Head of caudate nucleus (tissue), 42 donors: ENCODE measurements around the gene IL27RA.

Experiments
- DNase-seq, 42 donors: peaks; one replicate each; pipeline versions ENCODE4 v3.0.0 to v3.0.0-alpha.2; 2020 to 2021; ENCODE audit warnings: mixed read lengths in 7 of 42
- intact Hi-C: fragments of 100-400 bp; cut with DNase I; formaldehyde crosslinking; loops from one replicate; pipeline ENCODE4 v1.15.0; 2022

Gene IL27RA

GRCh38 chr19:14093117-14093823, 61.7 kb downstream of the IL27RA start:
- intact Hi-C loops, result no loop called here
- DNase-seq, result no peak

- intact Hi-C loops, result no loop called here
- no peak for DNase-seq
Measured at GRCh38 chr19:14094854-14095253, 63.3 kb downstream of the IL27RA start.

- intact Hi-C loops, result no loop called here
- DNase-seq, result no peak
Measured at GRCh38 chr19:14096272-14096992, 64.9 kb downstream of the IL27RA start.

- intact Hi-C loops, result no loop called here
- DNase-seq, result no peak
Measured at GRCh38 chr19:14097532-14098151, 66.1 kb downstream of the IL27RA start.

GRCh38 chr19:14101003-14101545, 69.5 kb downstream of the IL27RA start:
- no peak for DNase-seq
- intact Hi-C loops, result no loop called here

- intact Hi-C loops, result no loop called here
- no peak for DNase-seq
Measured at GRCh38 chr19:14102102-14102696, 70.6 kb downstream of the IL27RA start.

GRCh38 chr19:14102756-14103155, 71.2 kb downstream of the IL27RA start:
- intact Hi-C loops, result no loop called here
- no peak for DNase-seq
